Activated CD4-positive, alpha-beta T cell treated with anti-CD3 and anti-CD28 coated beads, Interleukin-2, amount 10 ng/mL, durations not matched to agents 24 days and 14 days (primary cell): ENCODE results near the gene MEGF11. TPM values are rescaled to one million over a fixed set of nuclear protein-coding genes. Genes with fewer than 3 reads are reported as not detected.
"Not testable (repeated sequence)": the region's sequence is repeated elsewhere in the genome, so short reads cannot be mapped to it uniquely, and the experiment has no call there.

Source experiments
- DNase-seq: peaks from one replicate; pipeline ENCODE4 v3.0.0; 2022
- H3K27ac Mint-ChIP-seq: one replicate; pipeline ENCODE4 v1.8.0; 2022; ENCODE audit warnings: mild to moderate bottlenecking, mixed read lengths
- H3K27me3 Mint-ChIP-seq: one replicate; pipeline ENCODE4 v1.8.0; 2022; ENCODE audit warnings: mixed read lengths
- H3K36me3 Mint-ChIP-seq: one replicate; pipeline ENCODE4 v1.8.0; 2022; ENCODE audit warnings: low read depth, mild to moderate bottlenecking, mixed read lengths
- H3K4me1 Mint-ChIP-seq: one replicate; pipeline ENCODE4 v1.8.0; 2021; ENCODE audit warnings: mixed read lengths
- H3K4me3 Mint-ChIP-seq: one replicate; pipeline ENCODE4 v1.8.0; 2022; ENCODE audit warnings: mild to moderate bottlenecking, moderate library complexity, mixed read lengths
- H3K9me3 Mint-ChIP-seq: one replicate; pipeline ENCODE4 v1.8.0; 2021; ENCODE audit warnings: mixed read lengths
- intact Hi-C: fragments of 100-400 bp; cut with micrococcal nuclease; formaldehyde crosslinking; loops from one replicate; pipeline ENCODE4 v1.15.1; 2023
- total RNA-seq: library from RNA; stranded (reverse); gene quantifications from 2 replicates; pipeline ENCODE4 v1.2.3, GENCODE V29; 2022

The MEGF11 gene
- total RNA-seq, 1 donor from 2014 or later = not detected

- no peaks in the 10 kb centered on the region for H3K36me3 Mint-ChIP-seq
- no peaks in the 10 kb centered on the region for H3K9me3 Mint-ChIP-seq
- intact Hi-C loops = no loop called here
- peaks cover 5% of the 10 kb centered on the region for H3K27me3 Mint-ChIP-seq
- no peak for DNase-seq
- no peak overlapping the region for H3K4me3 Mint-ChIP-seq
- no peak overlapping the region for H3K27ac Mint-ChIP-seq
- peaks cover 22% of the 10 kb centered on the region for H3K4me1 Mint-ChIP-seq
Observed at GRCh38 chr15:66288551-66289185, 35.1 kb upstream of the MEGF11 start.

GRCh38 chr15:66288093-66288492 lies 34.5 kb upstream of the MEGF11 start:
- DNase-seq = no peak
- Mint-ChIP-seq H3K4me1 (peaks cover 22% of the 10 kb centered on the region), H3K27me3 (peaks cover 5% of the 10 kb centered on the region), H3K4me3 (no peak overlapping the region), H3K9me3 (no peaks in the 10 kb centered on the region), H3K36me3 (no peaks in the 10 kb centered on the region), H3K27ac (no peak overlapping the region)
- intact Hi-C loops = no loop called here

GRCh38 chr15:66287461-66288057 lies 34.0 kb upstream of the MEGF11 start:
- H3K4me1 Mint-ChIP-seq = peaks cover 21% of the 10 kb centered on the region
- intact Hi-C loops = loop anchor here (2.0 kb wide), 1 partner anchor 35 kb away; the partner anchor contains the start of gene MEGF11
- H3K27ac Mint-ChIP-seq = no peak overlapping the region
- H3K4me3 Mint-ChIP-seq = no peak overlapping the region
- H3K27me3 Mint-ChIP-seq = peaks cover 7% of the 10 kb centered on the region
- no peaks in the 10 kb centered on the region for H3K36me3 Mint-ChIP-seq
- DNase-seq = no peak
- H3K9me3 Mint-ChIP-seq = no peaks in the 10 kb centered on the region

- Mint-ChIP-seq H3K36me3 (no peaks in the 10 kb centered on the region), H3K27ac (no peak overlapping the region), H3K27me3 (peaks cover 13% of the 10 kb centered on the region), H3K4me1 (peaks cover 10% of the 10 kb centered on the region), H3K4me3 (no peak overlapping the region), H3K9me3 (no peaks in the 10 kb centered on the region)
- DNase-seq = no peak
- intact Hi-C loops = loop anchor here (2.0 kb wide), 1 partner anchor 33 kb away; the partner anchor contains the start of gene MEGF11
Observed at GRCh38 chr15:66285533-66286280, 32.2 kb upstream of the MEGF11 start.

- Mint-ChIP-seq H3K36me3 (no peaks in the 10 kb centered on the region), H3K27me3 (peaks cover 19% of the 10 kb centered on the region), H3K9me3 (no peaks in the 10 kb centered on the region), H3K4me1 (peaks cover 5% of the 10 kb centered on the region), H3K4me3 (no peak overlapping the region), H3K27ac (no peak overlapping the region)
- intact Hi-C loops = no loop called here
- no peak for DNase-seq
Observed at GRCh38 chr15:66284271-66284670, 30.7 kb upstream of the MEGF11 start.

GRCh38 chr15:66278671-66279070 lies 25.1 kb upstream of the MEGF11 start:
- H3K4me3 Mint-ChIP-seq = no peak overlapping the region
- H3K27ac Mint-ChIP-seq = no peak overlapping the region
- H3K9me3 Mint-ChIP-seq = no peaks in the 10 kb centered on the region
- DNase-seq = no peak
- intact Hi-C loops = no loop called here
- no peaks in the 10 kb centered on the region for H3K36me3 Mint-ChIP-seq
- H3K27me3 Mint-ChIP-seq = peaks cover 23% of the 10 kb centered on the region
- peaks cover 3% of the 10 kb centered on the region for H3K4me1 Mint-ChIP-seq

- H3K36me3 Mint-ChIP-seq = no peaks in the 10 kb centered on the region
- peaks cover 23% of the 10 kb centered on the region for H3K27me3 Mint-ChIP-seq
- H3K4me3 Mint-ChIP-seq = no peak overlapping the region
- H3K27ac Mint-ChIP-seq = no peak overlapping the region
- DNase-seq = no peak
- H3K4me1 Mint-ChIP-seq = peaks cover 3% of the 10 kb centered on the region
- intact Hi-C loops = no loop called here
- H3K9me3 Mint-ChIP-seq = no peaks in the 10 kb centered on the region
Observed at GRCh38 chr15:66278056-66278455, 24.5 kb upstream of the MEGF11 start.

GRCh38 chr15:66276546-66276945 lies 23.0 kb upstream of the MEGF11 start:
- no peak overlapping the region for H3K4me3 Mint-ChIP-seq
- no peaks in the 10 kb centered on the region for H3K36me3 Mint-ChIP-seq

GRCh38 chr15:66275352-66275751 lies 21.8 kb upstream of the MEGF11 start:
- H3K27ac Mint-ChIP-seq = no peak overlapping the region
- no peak for DNase-seq
- H3K27me3 Mint-ChIP-seq = peaks cover 21% of the 10 kb centered on the region
- no peak overlapping the region for H3K4me3 Mint-ChIP-seq
- intact Hi-C loops = no loop called here
- no peaks in the 10 kb centered on the region for H3K9me3 Mint-ChIP-seq
- H3K36me3 Mint-ChIP-seq = no peaks in the 10 kb centered on the region
- peaks cover 3% of the 10 kb centered on the region for H3K4me1 Mint-ChIP-seq

More at GRCh38 chr15:66276546-66276945, 23.0 kb upstream of the MEGF11 start:
- Mint-ChIP-seq H3K4me1 (peaks cover 3% of the 10 kb centered on the region), H3K9me3 (no peaks in the 10 kb centered on the region), H3K27ac (no peak overlapping the region), H3K27me3 (peaks cover 19% of the 10 kb centered on the region)
- intact Hi-C loops = no loop called here
- no peak for DNase-seq

- no peak overlapping the region for H3K27ac Mint-ChIP-seq
- DNase-seq = no peak
- peaks cover 33% of the 10 kb centered on the region for H3K27me3 Mint-ChIP-seq
- no peaks in the 10 kb centered on the region for H3K36me3 Mint-ChIP-seq
- peaks cover 3% of the 10 kb centered on the region for H3K4me1 Mint-ChIP-seq
- intact Hi-C loops = no loop called here
- H3K9me3 Mint-ChIP-seq = no peaks in the 10 kb centered on the region
- no peak overlapping the region for H3K4me3 Mint-ChIP-seq
Observed at GRCh38 chr15:66270932-66271331, 17.4 kb upstream of the MEGF11 start.

- intact Hi-C loops = no loop called here
- Mint-ChIP-seq H3K27ac (no peak overlapping the region), H3K36me3 (no peaks in the 10 kb centered on the region), H3K4me3 (no peak overlapping the region), H3K9me3 (no peaks in the 10 kb centered on the region), H3K4me1 (peaks cover 1% of the 10 kb centered on the region), H3K27me3 (peaks cover 30% of the 10 kb centered on the region)
- DNase-seq = no peak
Observed at GRCh38 chr15:66269326-66270090, 16.0 kb upstream of the MEGF11 start.

GRCh38 chr15:66264859-66265513 lies 11.4 kb upstream of the MEGF11 start:
- Mint-ChIP-seq H3K36me3 (no peaks in the 10 kb centered on the region), H3K4me1 (no peaks in the 10 kb centered on the region), H3K4me3 (no peak overlapping the region), H3K9me3 (peaks cover 11% of the 10 kb centered on the region), H3K27ac (no peak overlapping the region), H3K27me3 (peaks cover 41% of the 10 kb centered on the region)
- DNase-seq = no peak
- intact Hi-C loops = no loop called here

GRCh38 chr15:66262837-66263236 lies 9.3 kb upstream of the MEGF11 start:
- DNase-seq, intact Hi-C loops: not testable (repeated sequence)
- peaks cover 11% of the 10 kb centered on the region for H3K9me3 Mint-ChIP-seq

More at GRCh38 chr15:66262837-66263236, 9.3 kb upstream of the MEGF11 start:
- H3K36me3 Mint-ChIP-seq, H3K4me3 Mint-ChIP-seq, H3K27ac Mint-ChIP-seq, H3K4me1 Mint-ChIP-seq: not testable (repeated sequence)
- H3K27me3 Mint-ChIP-seq = peaks cover 37% of the 10 kb centered on the region
